GM12878 (cell line): Measurements from ENCODE around the gene SCRN2.

Experiments
- BCL3 ChIP-seq: IDR thresholded peaks from 2 replicates; pipeline ENCODE4 v1.6.1; 2011; ENCODE audit warnings: borderline replicate concordance, low read depth, mild to moderate bottlenecking, moderate library complexity, low read length; ENCODE audit not compliant: insufficient read depth, poor library complexity, severe bottlenecking
- EGR1 ChIP-seq, 2 experiments: IDR thresholded peaks; 1 replicate in 1 of 2; 2 replicates in 1 of 2; pipeline ENCODE4 v1.6.1; 2011 to 2012; ENCODE audit warnings: low read depth in 2 of 2, low read length in 2 of 2, borderline replicate concordance in 1 of 2, mild to moderate bottlenecking in 1 of 2, moderate library complexity in 1 of 2
- FOXM1 ChIP-seq: IDR thresholded peaks from 2 replicates; pipeline ENCODE4 v1.6.1; 2012; ENCODE audit warnings: low read depth, mild to moderate bottlenecking, inconsistent platforms, low read length, moderate library complexity
- MAX ChIP-seq: IDR thresholded peaks from 2 replicates; pipeline ENCODE4 v1.6.1; 2012; ENCODE audit warnings: low read depth, low read length, improper control_type of control experiment
- MXI1 ChIP-seq: fragments of 150-350 bp; IDR thresholded peaks from 2 replicates; pipeline ENCODE4 v1.6.1; 2011; ENCODE audit warnings: low read depth, mild to moderate bottlenecking, inconsistent platforms, low read length, improper control_type of control experiment
- NFYB ChIP-seq: IDR thresholded peaks from 2 replicates; pipeline ENCODE4 v1.6.1; 2011; ENCODE audit warnings: low read depth, mild to moderate bottlenecking, low read length, improper control_type of control experiment, moderate library complexity; ENCODE audit not compliant: insufficient read depth
- POLR2AphosphoS2 ChIP-seq: IDR thresholded peaks from 2 replicates; pipeline ENCODE4 v1.6.1; 2011; ENCODE audit warnings: low read depth, mild to moderate bottlenecking, low read length, improper control_type of control experiment, moderate library complexity
- REST ChIP-seq: IDR thresholded peaks from 2 replicates; pipeline ENCODE4 v1.6.1; 2012; ENCODE audit warnings: mild to moderate bottlenecking, low read depth, low read length
- TAF1 ChIP-seq: IDR thresholded peaks from 2 replicates; pipeline ENCODE4 v1.6.1; 2011; ENCODE audit warnings: mild to moderate bottlenecking, low read depth, low read length, borderline replicate concordance
- TCF12 ChIP-seq: IDR thresholded peaks from 2 replicates; pipeline ENCODE4 v1.6.1; 2011; ENCODE audit warnings: low read depth, mild to moderate bottlenecking, low read length
- TF ChIP-seq, protein P1 (sequence below), 3 experiments: IDR thresholded peaks in 2 of 3; conservative IDR thresholded peaks in 1 of 3; 2 replicates each; pipeline ENCODE4 v1.5.1; 2011; ENCODE audit warnings: low read depth in 3 of 3, low read length in 3 of 3, mild to moderate bottlenecking in 3 of 3, control low read depth in 2 of 3, moderate library complexity in 2 of 3, inconsistent platforms in 1 of 3, mixed read lengths in 1 of 3; ENCODE audit not compliant: control insufficient read depth in 2 of 3, insufficient read depth in 1 of 3; ENCODE audit errors: extremely low read depth in 1 of 3
- TF ChIP-seq, protein P2 (sequence below): fragments of 450-650 bp; IDR thresholded peaks from 2 replicates; pipeline ENCODE4 v1.6.1; 2018; ENCODE audit warnings: borderline replicate concordance, mild to moderate bottlenecking; ENCODE audit not compliant: partially characterized antibody
- TF ChIP-seq, protein P3 (sequence below): IDR thresholded peaks from 2 replicates; pipeline ENCODE4 v1.6.1; 2012; ENCODE audit warnings: low read depth, low read length, improper control_type of control experiment

- TF ChIP-seq, protein P1, sequence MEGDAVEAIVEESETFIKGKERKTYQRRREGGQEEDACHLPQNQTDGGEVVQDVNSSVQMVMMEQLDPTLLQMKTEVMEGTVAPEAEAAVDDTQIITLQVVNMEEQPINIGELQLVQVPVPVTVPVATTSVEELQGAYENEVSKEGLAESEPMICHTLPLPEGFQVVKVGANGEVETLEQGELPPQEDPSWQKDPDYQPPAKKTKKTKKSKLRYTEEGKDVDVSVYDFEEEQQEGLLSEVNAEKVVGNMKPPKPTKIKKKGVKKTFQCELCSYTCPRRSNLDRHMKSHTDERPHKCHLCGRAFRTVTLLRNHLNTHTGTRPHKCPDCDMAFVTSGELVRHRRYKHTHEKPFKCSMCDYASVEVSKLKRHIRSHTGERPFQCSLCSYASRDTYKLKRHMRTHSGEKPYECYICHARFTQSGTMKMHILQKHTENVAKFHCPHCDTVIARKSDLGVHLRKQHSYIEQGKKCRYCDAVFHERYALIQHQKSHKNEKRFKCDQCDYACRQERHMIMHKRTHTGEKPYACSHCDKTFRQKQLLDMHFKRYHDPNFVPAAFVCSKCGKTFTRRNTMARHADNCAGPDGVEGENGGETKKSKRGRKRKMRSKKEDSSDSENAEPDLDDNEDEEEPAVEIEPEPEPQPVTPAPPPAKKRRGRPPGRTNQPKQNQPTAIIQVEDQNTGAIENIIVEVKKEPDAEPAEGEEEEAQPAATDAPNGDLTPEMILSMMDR (IDR thresholded peaks at IDR 0.05 in 2 of 3, conservative IDR thresholded peaks at IDR 0.05 in 1 of 3; ENCODE audit: control insufficient read depth in 2 of 3, extremely low read depth in 1 of 3, insufficient read depth in 1 of 3, low read depth in 3 of 3, low read length in 3 of 3): no peak
- TF ChIP-seq, protein P2, sequence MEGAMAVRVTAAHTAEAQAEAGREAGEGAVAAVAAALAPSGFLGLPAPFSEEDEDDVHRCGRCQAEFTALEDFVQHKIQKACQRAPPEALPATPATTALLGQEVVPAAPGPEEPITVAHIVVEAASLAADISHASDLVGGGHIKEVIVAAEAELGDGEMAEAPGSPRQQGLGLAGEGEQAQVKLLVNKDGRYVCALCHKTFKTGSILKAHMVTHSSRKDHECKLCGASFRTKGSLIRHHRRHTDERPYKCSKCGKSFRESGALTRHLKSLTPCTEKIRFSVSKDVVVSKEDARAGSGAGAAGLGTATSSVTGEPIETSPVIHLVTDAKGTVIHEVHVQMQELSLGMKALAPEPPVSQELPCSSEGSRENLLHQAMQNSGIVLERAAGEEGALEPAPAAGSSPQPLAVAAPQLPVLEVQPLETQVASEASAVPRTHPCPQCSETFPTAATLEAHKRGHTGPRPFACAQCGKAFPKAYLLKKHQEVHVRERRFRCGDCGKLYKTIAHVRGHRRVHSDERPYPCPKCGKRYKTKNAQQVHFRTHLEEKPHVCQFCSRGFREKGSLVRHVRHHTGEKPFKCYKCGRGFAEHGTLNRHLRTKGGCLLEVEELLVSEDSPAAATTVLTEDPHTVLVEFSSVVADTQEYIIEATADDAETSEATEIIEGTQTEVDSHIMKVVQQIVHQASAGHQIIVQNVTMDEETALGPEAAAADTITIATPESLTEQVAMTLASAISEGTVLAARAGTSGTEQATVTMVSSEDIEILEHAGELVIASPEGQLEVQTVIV: no peak
- TF ChIP-seq MAX (no peak), REST (no peak), POLR2AphosphoS2 (no peak), TCF12 (no peak), MXI1 (no peak), NFYB (no peak), BCL3 (no peak), FOXM1 (no peak), TAF1 (no peak), EGR1 (IDR thresholded peaks at IDR 0.05; ENCODE audit: borderline replicate concordance in 1 of 2, low read depth in 2 of 2, low read length in 2 of 2) (no peak)
- TF ChIP-seq, protein P3, sequence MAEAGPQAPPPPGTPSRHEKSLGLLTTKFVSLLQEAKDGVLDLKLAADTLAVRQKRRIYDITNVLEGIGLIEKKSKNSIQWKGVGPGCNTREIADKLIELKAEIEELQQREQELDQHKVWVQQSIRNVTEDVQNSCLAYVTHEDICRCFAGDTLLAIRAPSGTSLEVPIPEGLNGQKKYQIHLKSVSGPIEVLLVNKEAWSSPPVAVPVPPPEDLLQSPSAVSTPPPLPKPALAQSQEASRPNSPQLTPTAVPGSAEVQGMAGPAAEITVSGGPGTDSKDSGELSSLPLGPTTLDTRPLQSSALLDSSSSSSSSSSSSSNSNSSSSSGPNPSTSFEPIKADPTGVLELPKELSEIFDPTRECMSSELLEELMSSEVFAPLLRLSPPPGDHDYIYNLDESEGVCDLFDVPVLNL: no peak
These were observed 20.0 kb downstream of the SCRN2 start for GRCh38 chr17:47821031-47821423.
